Stimulated activated CD4-positive, alpha-beta T cell treated with anti-CD3 and anti-CD28 coated beads, TNF-alpha, amount 100 ng/mL, for 48 hours (primary cell): ENCODE data around the gene LSS.

Source experiments
- DNase-seq, 3 donors: peaks; one replicate each; pipeline ENCODE4 v3.0.0-alpha.2; 2020; ENCODE audit warnings: low read depth in 3 of 3

The LSS gene

GRCh38 chr21:46139686-46140085, 88.9 kb downstream of the LSS start:
- no peak for DNase-seq

GRCh38 chr21:46138383-46138970, 90.1 kb downstream of the LSS start:
- DNase-seq, result no peak
